GM18870 (cell line): Measurements from ENCODE around the gene ANKRD31.
A peak's percentile ranks its signal among the peaks of the same experiment; 100 is the strongest.

Source experiments
- ATAC-seq: cut with Tn5 transposase; IDR thresholded peaks from one replicate; pipeline ENCODE4 v1.9.1; 2021; ENCODE audit warnings: moderate library complexity; ENCODE audit not compliant: unreplicated experiment

ANKRD31 gene

GRCh38 chr5:75062925-75063531 lies 173.7 kb downstream of the ANKRD31 start:
- ATAC-seq: peak; percentile 47

GRCh38 chr5:75059912-75060545 lies 176.6 kb downstream of the ANKRD31 start:
- ATAC-seq: no peak

- no peak for ATAC-seq
Measured at GRCh38 chr5:75058986-75059535, 177.6 kb downstream of the ANKRD31 start.

GRCh38 chr5:75057561-75057960 lies 179.1 kb downstream of the ANKRD31 start:
- ATAC-seq: no peak

DNA sequence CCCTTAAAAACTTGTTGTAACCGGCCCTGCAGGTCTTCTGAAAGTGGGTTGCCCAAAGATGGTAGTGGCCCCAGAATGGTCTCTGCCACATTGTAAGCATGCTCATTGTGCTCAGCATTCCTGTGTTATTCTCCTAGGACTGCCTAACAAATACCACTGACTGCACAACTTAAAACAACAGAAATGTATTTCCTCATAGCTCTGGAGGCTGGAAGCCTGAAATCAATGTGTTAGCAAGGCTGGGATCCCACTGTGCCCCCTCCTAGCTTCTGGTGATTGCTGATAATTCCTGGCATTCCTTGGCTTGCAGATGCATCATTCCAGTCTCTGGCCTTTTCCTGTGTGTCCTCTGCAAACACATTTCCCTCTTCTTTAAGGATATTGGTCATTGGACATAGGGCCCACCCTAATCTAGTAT lies 180.9 kb downstream of the ANKRD31 start:
- no peak for ATAC-seq

- ATAC-seq: no peak
Measured at GRCh38 chr5:75054134-75054930, 182.3 kb downstream of the ANKRD31 start.

GRCh38 chr5:75053304-75054133 lies 183.2 kb downstream of the ANKRD31 start:
- no peak for ATAC-seq

DNA sequence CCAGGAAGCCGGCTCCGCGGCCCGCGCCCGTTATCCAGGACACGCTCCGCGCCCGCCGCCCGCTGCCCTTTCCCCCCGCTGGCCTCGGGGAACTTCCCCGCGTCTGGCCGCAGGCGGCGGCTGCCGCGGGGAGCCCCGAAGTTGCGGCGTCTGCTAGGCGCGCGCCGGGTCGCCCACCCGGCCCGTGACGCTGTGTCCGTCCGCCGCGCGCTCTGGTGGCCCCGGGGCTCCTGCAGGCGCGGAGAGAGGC lies 183.7 kb downstream of the ANKRD31 start:
- no peak for ATAC-seq

GRCh38 chr5:75052192-75053053 lies 184.3 kb downstream of the ANKRD31 start, which contains the start of gene GCNT4:
GCNT4 (minus strand) TSS chr5:75052558; CDS start chr5:75030037, 22,521 bp downstream.
- ATAC-seq: no peak

DNA sequence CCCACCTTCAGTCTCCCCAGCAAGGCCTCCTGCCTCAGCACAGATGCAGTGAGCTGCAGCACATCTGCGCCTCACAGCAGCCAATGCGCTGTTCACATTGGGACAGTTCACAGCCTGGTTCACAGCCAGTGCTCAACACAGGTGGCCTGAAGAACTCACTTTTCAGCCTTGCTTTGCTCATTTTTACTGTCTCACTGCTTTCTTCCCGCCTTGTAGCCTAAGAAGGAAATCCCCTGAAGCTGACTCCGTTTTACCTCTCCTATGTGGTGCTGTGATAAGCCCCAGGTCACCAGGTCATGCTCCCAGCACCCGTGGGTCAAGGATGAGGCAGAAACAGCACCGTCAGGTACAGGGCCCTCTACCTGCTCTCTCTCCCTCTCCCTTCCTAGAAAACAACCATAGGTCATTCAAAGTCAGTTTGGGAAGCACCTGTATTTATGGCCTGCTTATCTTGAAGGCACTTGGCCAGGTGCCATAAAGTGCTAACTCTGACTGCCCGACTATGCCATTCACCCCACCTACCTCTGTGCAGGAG lies 185.4 kb downstream of the ANKRD31 start:
- no peak for ATAC-seq

- ATAC-seq: no peak
Measured at GRCh38 chr5:75050415-75050814, 186.3 kb downstream of the ANKRD31 start.

DNA sequence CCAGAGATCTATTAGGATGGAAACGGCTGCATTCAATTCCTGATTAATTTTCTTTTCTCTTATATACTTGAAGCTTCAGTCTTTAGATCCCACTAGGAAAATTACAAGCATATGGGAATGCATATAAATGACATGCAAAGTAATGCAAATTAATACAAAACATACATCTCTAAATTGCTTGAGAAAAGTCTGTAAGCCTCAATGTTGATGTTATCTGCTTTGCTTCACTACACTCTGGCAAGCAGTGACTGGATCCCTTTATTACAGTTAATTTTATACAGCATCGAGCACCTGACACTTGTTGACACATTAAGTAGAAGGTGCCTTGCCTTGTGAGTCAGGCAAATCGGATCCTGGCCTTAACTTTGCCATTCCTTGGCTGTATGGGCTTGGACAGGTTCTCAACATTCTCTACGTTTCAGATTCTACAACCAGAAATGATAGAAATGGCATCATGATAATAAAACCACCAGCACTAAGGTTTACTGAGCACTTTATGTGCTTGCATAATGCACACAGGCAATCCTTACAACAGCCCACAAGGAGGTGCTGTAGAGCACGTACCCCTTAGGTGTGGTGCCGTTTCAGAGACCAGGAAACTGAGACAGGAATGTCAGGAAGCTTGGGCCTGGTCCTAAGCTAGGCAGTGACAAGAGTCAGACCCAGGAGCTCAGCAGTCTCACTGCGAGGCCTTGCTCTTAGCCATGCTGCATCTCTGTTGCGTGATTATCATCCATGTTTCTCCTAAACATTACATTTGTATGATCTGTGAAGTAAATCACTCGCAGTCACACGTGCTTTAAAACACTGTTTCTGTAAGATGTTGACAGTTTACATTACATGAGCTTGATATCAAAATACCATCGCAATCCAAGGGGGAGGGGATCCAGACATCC lies 187.0 kb downstream of the ANKRD31 start:
- ATAC-seq: no peak

DNA sequence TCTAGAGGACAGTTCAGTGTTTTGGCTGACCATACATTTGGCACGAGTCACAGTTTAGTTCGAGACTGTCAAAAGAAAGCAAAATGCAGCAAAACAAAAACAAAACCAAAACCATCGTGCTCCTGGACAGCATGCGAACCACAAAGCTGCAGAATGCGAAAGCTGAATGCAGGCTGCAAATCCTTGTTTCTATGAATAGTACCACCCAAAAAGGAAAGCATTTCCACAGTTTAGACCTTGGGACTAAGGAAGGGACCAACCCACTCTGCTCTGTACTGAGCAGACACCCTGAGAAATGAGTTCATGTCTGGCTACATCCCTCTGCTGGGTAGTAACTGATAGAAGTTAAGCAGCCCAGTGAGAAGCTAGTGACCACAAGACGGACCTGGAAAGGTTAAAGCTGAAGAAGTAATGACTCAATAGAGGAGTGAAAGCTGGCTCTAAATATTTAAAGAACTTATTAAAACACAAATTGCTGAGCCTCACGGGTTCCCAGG lies 188.2 kb downstream of the ANKRD31 start:
- peak; percentile 45 for ATAC-seq

- ATAC-seq: no peak
Measured at GRCh38 chr5:75047356-75047755, 189.3 kb downstream of the ANKRD31 start.

DNA sequence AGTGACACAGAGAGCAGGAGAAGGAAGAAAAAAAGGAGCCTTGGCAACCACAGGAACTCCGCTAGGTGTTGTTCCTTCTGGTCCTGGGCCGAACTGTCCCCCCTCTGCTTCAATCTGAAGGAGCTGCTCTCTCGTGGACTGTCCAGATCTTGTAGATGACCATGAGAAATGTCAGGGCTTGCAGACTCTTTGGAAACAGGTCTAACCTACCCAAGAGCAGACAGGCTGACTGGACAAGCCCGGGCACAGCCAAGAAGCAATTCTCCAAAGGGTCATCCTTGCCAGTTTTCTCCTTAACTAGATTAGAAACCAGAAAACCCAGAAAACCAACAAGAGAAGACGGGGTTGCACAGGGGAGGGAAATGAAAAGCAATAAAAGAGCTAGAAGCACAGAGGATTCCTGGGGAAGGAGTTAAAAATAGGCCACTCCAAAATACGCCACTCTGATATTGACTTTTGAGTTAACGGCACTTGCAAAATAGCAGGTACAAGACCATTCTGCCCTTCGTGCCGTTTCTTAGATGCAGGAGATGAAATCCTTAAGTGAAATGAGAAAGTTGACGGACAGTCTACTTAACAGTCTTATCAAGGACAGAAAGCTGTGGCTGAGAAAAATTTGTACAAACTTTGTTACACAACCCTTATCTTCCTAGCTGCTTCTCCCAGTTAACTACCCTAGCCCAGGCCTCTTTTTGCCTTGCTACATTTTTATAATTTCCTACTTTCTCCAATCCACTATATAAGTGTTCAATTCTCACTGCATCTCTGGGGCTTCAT lies 190.1 kb downstream of the ANKRD31 start:
- ATAC-seq: no peak

- ATAC-seq: no peak
Measured at GRCh38 chr5:75045071-75045470, 191.6 kb downstream of the ANKRD31 start.

GRCh38 chr5:75044406-75044805 lies 192.3 kb downstream of the ANKRD31 start:
- ATAC-seq: no peak
